Tibial nerve (tissue), 4 donors: ENCODE measurements around the gene MGLL.

Experiments
- CTCF ChIP-seq, 5 experiments: fragments of 200-600 bp in 3 of 5; fragments of 450-650 bp in 2 of 5; sonication (generic) in 3 of 5; IDR thresholded peaks; one replicate each; pipeline ENCODE4 v1.5.1; 2016 to 2019; ENCODE audit warnings: antibody characterized with exemption in 5 of 5, mild to moderate bottlenecking in 3 of 5, moderate library complexity in 2 of 5
- EP300 ChIP-seq, 2 donors: sonication (generic); formaldehyde crosslinking; IDR thresholded peaks; one replicate each; pipeline ENCODE4 v1.6.1; 2017; ENCODE audit warnings: antibody characterized with exemption in 2 of 2, mild to moderate bottlenecking in 1 of 2
- POLR2A ChIP-seq, 2 donors: fragments of 450-650 bp; IDR thresholded peaks; one replicate each; pipeline ENCODE4 v1.6.1; 2017; ENCODE audit warnings: antibody characterized with exemption in 2 of 2, mild to moderate bottlenecking in 2 of 2, moderate library complexity in 2 of 2

DNA sequence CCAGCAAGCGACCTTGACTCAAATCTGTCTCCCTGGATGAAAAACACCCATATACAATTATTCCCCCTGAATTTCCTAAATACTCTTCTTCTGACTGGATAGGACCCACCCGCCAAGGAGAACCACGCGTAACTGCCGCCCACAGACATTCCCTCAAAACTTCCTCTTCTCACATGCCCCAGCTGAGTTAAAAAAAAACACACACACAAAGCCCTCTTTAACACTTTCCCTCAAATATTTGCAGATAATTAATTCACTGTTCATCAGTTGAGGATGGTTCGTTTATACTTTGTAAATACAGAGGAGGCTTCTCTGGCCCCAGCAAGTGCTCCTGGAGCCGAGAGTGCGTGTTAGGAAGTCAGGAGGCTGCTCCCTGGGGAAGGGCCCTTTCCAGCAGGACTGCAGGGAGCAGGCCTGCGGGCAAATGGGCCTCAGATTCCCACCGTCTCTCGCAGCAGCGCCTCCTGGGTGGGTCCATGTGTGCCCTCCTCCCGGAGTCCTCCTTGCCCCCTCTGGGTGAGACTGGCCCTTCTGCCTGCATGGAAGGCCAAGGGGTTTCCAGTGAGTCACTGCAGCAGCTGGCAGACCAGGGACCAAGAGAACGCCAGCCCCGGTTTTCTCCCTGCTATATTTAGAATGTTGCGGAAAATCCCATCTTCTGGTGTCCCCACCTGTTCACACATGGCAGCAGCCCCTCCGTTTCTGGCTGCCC, 46.8 kb downstream of the MGLL start:
- TF ChIP-seq CTCF (IDR thresholded peaks at IDR 0.05): no peak
- TF ChIP-seq POLR2A (IDR thresholded peaks at IDR 0.05): no peak
- TF ChIP-seq EP300 (IDR thresholded peaks at IDR 0.05): peak in 1 of 2 donors; percentile 46
